SK-N-SH treated with all-trans-retinoic acid at 6 μM for 48 hours (cell line): ENCODE results near the gene RASAL2.

Experiments used
- ATAC-seq: fragments of 200-7000 bp; cut with Tn5 transposase; 3 replicates; pipeline ENCODE4 v1.9.1; 2020; ENCODE audit warnings: mild to moderate bottlenecking, moderate library complexity
- ARNTL ChIP-seq: fragments of 450-650 bp; formaldehyde crosslinking; IDR thresholded peaks from 2 replicates; pipeline ENCODE4 v1.5.0; 2020; ENCODE audit warnings: low read depth, mild to moderate bottlenecking, moderate library complexity, borderline replicate concordance
- BACH2 ChIP-seq: fragments of 250-450 bp; sonication (Bioruptor Pico); IDR thresholded peaks from 2 replicates; pipeline ENCODE4 v1.9.0; 2021; ENCODE audit warnings: mild to moderate bottlenecking, borderline replicate concordance
- CSDC2 ChIP-seq: fragments of 250-450 bp; sonication (Bioruptor Pico); IDR thresholded peaks from 2 replicates; pipeline ENCODE4 v1.5.0; 2020; ENCODE audit warnings: mild to moderate bottlenecking, moderate library complexity
- ESRRG ChIP-seq: fragments of 250-450 bp; sonication (Bioruptor Pico); IDR thresholded peaks from 2 replicates; pipeline ENCODE4 v1.6.1; 2021; ENCODE audit warnings: mild to moderate bottlenecking
- GLIS3 ChIP-seq: fragments of 250-450 bp; sonication (Bioruptor Pico); IDR thresholded peaks from 2 replicates; pipeline ENCODE4 v1.5.0; 2020; ENCODE audit warnings: mild to moderate bottlenecking, moderate library complexity
- ISL1 ChIP-seq: fragments of 250-450 bp; sonication (Bioruptor Pico); IDR thresholded peaks from 2 replicates; pipeline ENCODE4 v2.1.2; 2022; ENCODE audit warnings: mild to moderate bottlenecking, moderate library complexity
- OSR1 ChIP-seq: fragments of 250-450 bp; sonication (Bioruptor Pico); IDR thresholded peaks from 2 replicates; pipeline ENCODE4 v1.8.0; 2022; ENCODE audit warnings: moderate library complexity, mild to moderate bottlenecking, inconsistent platforms
- PPARA ChIP-seq: fragments of 250-450 bp; sonication (Bioruptor Pico); IDR thresholded peaks from 2 replicates; pipeline ENCODE4 v1.5.0; 2020; ENCODE audit warnings: mild to moderate bottlenecking, borderline replicate concordance
- RARB ChIP-seq: fragments of 250-450 bp; sonication (Bioruptor Pico); IDR thresholded peaks from 2 replicates; pipeline ENCODE4 v1.8.0; 2021; ENCODE audit warnings: mild to moderate bottlenecking, moderate library complexity
- SNAI2 ChIP-seq: fragments of 250-450 bp; sonication (Bioruptor Pico); IDR thresholded peaks from 2 replicates; pipeline ENCODE4 v1.5.0; 2020; ENCODE audit warnings: mild to moderate bottlenecking, moderate library complexity
- TCF4 ChIP-seq: fragments of 250-450 bp; sonication (Bioruptor Pico); IDR thresholded peaks from 2 replicates; pipeline ENCODE4 v1.8.0; 2021; ENCODE audit warnings: mild to moderate bottlenecking, moderate library complexity, borderline replicate concordance
- TOX ChIP-seq: fragments of 250-450 bp; sonication (Bioruptor Pico); IDR thresholded peaks from 2 replicates; pipeline ENCODE4 v1.8.0; 2021; ENCODE audit warnings: mild to moderate bottlenecking, moderate library complexity, borderline replicate concordance
- ZC3H10 ChIP-seq: fragments of 250-450 bp; sonication (Bioruptor Pico); IDR thresholded peaks from 2 replicates; pipeline ENCODE4 v1.5.1; 2021; ENCODE audit warnings: mild to moderate bottlenecking, moderate library complexity
- ZFP3 ChIP-seq: fragments of 250-450 bp; sonication (Bioruptor Pico); IDR thresholded peaks from 2 replicates; pipeline ENCODE4 v1.5.0; 2020; ENCODE audit warnings: mild to moderate bottlenecking, moderate library complexity
- ZNF565 ChIP-seq: fragments of 450-650 bp; formaldehyde crosslinking; conservative IDR thresholded peaks from 2 replicates; pipeline ENCODE4 v1.5.0; 2020; ENCODE audit warnings: low read depth, mild to moderate bottlenecking, moderate library complexity
- ZNF70 ChIP-seq: fragments of 450-650 bp; formaldehyde crosslinking; IDR thresholded peaks from 2 replicates; pipeline ENCODE4 v1.5.0; 2020; ENCODE audit warnings: mild to moderate bottlenecking, moderate library complexity
- ZNF8 ChIP-seq: fragments of 450-650 bp; formaldehyde crosslinking; IDR thresholded peaks from 2 replicates; pipeline ENCODE4 v1.5.0; 2020; ENCODE audit warnings: mild to moderate bottlenecking, moderate library complexity
- TF ChIP-seq, protein P1 (sequence below): fragments of 250-450 bp; sonication (Bioruptor Pico); IDR thresholded peaks from 2 replicates; pipeline ENCODE4 v1.5.1; 2020; ENCODE audit warnings: low read depth, mild to moderate bottlenecking, moderate library complexity
- TF ChIP-seq, protein P2 (sequence below): fragments of 250-450 bp; sonication (Bioruptor Pico); IDR thresholded peaks from 2 replicates; pipeline ENCODE4 v1.5.0; 2020; ENCODE audit warnings: mild to moderate bottlenecking, moderate library complexity
- TF ChIP-seq, protein P3 (sequence below): fragments of 250-450 bp; sonication (Bioruptor Pico); IDR thresholded peaks from 2 replicates; pipeline ENCODE4 v1.8.0; 2021; ENCODE audit warnings: low read depth, mild to moderate bottlenecking, moderate library complexity, borderline replicate concordance
- TF ChIP-seq, protein P4 (sequence below): fragments of 250-450 bp; sonication (Bioruptor Pico); IDR thresholded peaks from 2 replicates; pipeline ENCODE4 v1.8.0; 2020; ENCODE audit warnings: mild to moderate bottlenecking, moderate library complexity, borderline replicate concordance
- TF ChIP-seq, protein P5 (sequence below): fragments of 250-450 bp; sonication (Bioruptor Pico); IDR thresholded peaks from 2 replicates; pipeline ENCODE4 v1.5.1; 2021; ENCODE audit warnings: mild to moderate bottlenecking, moderate library complexity

Gene RASAL2

DNA sequence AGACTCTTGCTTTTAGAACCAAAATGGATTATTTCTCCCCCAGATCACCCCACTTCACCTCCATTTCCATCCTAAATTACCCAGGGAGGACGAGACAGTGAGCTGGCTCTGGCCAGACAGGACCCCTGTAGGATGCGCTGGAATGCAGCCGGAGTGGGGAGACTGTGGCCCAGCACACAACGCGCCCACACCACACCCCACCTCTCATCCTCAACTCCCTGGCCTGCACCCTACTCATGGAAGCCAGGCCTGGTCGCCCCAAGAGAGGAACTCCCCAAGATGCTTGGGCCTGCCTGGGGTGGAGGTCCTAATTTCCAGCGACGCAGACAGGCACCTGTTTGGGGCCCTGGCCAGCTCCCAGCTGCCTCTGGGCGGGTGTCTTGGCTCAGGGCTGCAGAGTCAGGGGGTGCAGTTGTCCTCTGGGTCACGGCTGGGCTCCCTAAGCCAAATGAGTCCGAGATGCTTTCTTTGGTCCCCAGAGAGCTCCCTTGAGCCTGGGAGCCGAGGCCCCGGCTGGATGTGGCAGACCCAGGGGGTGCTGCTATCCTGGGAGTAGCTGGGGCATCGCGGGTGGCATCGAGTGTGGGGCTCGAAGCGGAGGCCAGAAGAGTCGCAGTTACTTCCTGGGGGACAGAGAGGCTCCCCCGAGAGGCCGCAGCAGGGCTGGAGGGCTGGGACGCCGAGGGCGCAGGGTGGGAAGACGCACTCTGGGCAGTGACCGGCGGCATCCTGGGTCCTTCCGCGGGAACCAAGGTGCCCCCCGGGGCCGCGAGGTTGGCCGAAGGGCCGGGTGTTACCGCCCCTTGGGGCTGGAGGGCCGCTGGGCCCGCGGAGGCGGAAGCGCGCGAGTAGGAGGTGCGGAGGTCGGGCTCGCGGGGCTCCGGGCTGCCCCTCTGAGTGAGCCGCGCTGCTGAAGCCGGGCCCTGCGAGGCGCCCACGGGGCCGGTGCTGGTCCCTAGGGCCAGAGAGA, 392.5 kb downstream of the RASAL2 start:
- no peak for ATAC-seq
- TF ChIP-seq RARB (CRISPR knock-in tag): no peak
- TF ChIP-seq, all 23 proteins: peak for 0

DNA sequence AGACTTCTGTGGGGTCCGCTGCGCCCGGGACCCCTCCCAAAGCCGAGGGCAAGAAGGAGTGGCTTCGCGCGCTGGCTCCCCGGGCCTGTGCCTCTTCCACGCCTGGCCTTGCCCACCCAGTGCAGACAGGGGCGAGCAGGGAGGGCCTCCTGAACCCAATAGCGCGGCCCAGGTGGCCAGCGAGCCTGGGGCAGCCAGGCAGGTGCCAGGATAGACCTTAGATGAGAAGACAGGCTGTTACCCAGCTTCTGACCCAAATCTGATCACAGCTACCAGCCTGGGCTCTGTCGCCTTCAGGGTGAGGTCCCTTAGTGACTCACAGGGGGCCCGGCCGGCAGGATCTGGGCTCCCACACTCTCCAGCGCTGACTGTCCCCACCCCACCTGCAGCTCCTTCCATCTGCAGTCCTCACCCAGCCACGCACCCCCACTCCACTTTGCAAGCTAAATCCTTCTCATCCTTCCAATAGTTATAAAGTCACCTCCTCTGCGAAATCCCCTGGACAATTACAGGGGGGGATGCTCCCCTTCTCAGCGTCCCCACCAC, 393.2 kb downstream of the RASAL2 start:
- TF ChIP-seq PPARA (CRISPR knock-in tag) (no peak), ISL1 (no peak), ZFP3 (no peak), OSR1 (CRISPR knock-in tag) (no peak), TCF4 (CRISPR knock-in tag) (no peak), ARNTL (no peak), SNAI2 (CRISPR knock-in tag) (no peak), BACH2 (CRISPR knock-in tag) (no peak), ESRRG (CRISPR knock-in tag) (no peak), CSDC2 (CRISPR knock-in tag) (no peak), ZNF565 (CRISPR knock-in tag) (no peak), ZNF8 (CRISPR knock-in tag) (no peak), GLIS3 (no peak), TOX (CRISPR knock-in tag) (no peak)
- TF ChIP-seq, protein P1, sequence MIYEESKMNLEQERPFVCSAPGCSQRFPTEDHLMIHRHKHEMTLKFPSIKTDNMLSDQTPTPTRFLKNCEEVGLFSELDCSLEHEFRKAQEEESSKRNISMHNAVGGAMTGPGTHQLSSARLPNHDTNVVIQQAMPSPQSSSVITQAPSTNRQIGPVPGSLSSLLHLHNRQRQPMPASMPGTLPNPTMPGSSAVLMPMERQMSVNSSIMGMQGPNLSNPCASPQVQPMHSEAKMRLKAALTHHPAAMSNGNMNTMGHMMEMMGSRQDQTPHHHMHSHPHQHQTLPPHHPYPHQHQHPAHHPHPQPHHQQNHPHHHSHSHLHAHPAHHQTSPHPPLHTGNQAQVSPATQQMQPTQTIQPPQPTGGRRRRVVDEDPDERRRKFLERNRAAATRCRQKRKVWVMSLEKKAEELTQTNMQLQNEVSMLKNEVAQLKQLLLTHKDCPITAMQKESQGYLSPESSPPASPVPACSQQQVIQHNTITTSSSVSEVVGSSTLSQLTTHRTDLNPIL (CRISPR knock-in tag): no peak
- TF ChIP-seq, protein P2, sequence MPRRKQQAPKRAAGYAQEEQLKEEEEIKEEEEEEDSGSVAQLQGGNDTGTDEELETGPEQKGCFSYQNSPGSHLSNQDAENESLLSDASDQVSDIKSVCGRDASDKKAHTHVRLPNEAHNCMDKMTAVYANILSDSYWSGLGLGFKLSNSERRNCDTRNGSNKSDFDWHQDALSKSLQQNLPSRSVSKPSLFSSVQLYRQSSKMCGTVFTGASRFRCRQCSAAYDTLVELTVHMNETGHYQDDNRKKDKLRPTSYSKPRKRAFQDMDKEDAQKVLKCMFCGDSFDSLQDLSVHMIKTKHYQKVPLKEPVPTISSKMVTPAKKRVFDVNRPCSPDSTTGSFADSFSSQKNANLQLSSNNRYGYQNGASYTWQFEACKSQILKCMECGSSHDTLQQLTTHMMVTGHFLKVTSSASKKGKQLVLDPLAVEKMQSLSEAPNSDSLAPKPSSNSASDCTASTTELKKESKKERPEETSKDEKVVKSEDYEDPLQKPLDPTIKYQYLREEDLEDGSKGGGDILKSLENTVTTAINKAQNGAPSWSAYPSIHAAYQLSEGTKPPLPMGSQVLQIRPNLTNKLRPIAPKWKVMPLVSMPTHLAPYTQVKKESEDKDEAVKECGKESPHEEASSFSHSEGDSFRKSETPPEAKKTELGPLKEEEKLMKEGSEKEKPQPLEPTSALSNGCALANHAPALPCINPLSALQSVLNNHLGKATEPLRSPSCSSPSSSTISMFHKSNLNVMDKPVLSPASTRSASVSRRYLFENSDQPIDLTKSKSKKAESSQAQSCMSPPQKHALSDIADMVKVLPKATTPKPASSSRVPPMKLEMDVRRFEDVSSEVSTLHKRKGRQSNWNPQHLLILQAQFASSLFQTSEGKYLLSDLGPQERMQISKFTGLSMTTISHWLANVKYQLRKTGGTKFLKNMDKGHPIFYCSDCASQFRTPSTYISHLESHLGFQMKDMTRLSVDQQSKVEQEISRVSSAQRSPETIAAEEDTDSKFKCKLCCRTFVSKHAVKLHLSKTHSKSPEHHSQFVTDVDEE (CRISPR knock-in tag): no peak
- TF ChIP-seq, protein P3, sequence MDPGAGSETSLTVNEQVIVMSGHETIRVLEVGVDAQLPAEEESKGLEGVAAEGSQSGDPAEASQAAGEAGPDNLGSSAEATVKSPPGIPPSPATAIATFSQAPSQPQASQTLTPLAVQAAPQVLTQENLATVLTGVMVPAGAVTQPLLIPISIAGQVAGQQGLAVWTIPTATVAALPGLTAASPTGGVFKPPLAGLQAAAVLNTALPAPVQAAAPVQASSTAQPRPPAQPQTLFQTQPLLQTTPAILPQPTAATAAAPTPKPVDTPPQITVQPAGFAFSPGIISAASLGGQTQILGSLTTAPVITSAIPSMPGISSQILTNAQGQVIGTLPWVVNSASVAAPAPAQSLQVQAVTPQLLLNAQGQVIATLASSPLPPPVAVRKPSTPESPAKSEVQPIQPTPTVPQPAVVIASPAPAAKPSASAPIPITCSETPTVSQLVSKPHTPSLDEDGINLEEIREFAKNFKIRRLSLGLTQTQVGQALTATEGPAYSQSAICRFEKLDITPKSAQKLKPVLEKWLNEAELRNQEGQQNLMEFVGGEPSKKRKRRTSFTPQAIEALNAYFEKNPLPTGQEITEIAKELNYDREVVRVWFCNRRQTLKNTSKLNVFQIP (CRISPR knock-in tag): no peak
- TF ChIP-seq, protein P4, sequence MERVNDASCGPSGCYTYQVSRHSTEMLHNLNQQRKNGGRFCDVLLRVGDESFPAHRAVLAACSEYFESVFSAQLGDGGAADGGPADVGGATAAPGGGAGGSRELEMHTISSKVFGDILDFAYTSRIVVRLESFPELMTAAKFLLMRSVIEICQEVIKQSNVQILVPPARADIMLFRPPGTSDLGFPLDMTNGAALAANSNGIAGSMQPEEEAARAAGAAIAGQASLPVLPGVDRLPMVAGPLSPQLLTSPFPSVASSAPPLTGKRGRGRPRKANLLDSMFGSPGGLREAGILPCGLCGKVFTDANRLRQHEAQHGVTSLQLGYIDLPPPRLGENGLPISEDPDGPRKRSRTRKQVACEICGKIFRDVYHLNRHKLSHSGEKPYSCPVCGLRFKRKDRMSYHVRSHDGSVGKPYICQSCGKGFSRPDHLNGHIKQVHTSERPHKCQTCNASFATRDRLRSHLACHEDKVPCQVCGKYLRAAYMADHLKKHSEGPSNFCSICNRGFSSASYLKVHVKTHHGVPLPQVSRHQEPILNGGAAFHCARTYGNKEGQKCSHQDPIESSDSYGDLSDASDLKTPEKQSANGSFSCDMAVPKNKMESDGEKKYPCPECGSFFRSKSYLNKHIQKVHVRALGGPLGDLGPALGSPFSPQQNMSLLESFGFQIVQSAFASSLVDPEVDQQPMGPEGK: no peak
- no peak for ATAC-seq

DNA sequence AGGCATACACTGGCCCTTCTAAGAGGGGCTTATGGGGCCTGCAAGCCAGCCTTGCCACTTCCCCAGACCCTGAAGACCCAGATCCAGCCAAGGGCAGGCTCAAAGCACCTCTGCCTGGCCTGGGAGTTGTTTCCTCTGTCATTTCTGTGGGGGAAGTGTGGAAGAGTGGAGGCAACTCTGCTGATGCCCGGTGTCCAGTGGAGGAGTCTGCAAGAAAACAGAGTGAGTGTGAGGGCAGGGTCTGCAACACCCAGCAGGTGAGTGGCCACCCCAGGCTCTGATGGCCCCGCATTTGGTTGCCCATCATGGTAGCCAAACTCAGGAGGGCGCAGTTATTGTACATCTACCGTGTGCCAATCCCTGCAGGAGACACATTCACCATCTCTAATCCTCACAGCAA, 394.5 kb downstream of the RASAL2 start:
- TF ChIP-seq CSDC2 (CRISPR knock-in tag): no peak
- TF ChIP-seq TCF4 (CRISPR knock-in tag): no peak
- TF ChIP-seq, protein P5, sequence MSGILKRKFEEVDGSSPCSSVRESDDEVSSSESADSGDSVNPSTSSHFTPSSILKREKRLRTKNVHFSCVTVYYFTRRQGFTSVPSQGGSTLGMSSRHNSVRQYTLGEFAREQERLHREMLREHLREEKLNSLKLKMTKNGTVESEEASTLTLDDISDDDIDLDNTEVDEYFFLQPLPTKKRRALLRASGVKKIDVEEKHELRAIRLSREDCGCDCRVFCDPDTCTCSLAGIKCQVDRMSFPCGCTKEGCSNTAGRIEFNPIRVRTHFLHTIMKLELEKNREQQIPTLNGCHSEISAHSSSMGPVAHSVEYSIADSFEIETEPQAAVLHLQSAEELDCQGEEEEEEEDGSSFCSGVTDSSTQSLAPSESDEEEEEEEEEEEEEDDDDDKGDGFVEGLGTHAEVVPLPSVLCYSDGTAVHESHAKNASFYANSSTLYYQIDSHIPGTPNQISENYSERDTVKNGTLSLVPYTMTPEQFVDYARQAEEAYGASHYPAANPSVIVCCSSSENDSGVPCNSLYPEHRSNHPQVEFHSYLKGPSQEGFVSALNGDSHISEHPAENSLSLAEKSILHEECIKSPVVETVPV: no peak
- no peak for TF ChIP-seq ZNF70 (CRISPR knock-in tag)
- no peak for TF ChIP-seq SNAI2 (CRISPR knock-in tag)
- TF ChIP-seq ESRRG (CRISPR knock-in tag): no peak
- TF ChIP-seq, protein P3 (CRISPR knock-in tag): no peak
- TF ChIP-seq TOX (CRISPR knock-in tag): no peak
- no peak for TF ChIP-seq GLIS3
- no peak for TF ChIP-seq PPARA (CRISPR knock-in tag)
- no peak for TF ChIP-seq BACH2 (CRISPR knock-in tag)
- no peak for TF ChIP-seq ZC3H10
- no peak for TF ChIP-seq ZNF8 (CRISPR knock-in tag)
- no peak for TF ChIP-seq ZNF565 (CRISPR knock-in tag)
- no peak for ATAC-seq
